Progenitor cell of endocrine pancreas (in vitro differentiated cells): ENCODE results near the gene NPHP4. TPM values are rescaled to one million over a fixed set of nuclear protein-coding genes. Genes with fewer than 3 reads are reported as not detected.

Source experiments
- DNase-seq: peaks from one replicate; pipeline ENCODE4 v3.0.0; 2021; ENCODE audit warnings: low spot score; ENCODE audit not compliant: unreplicated experiment
- H3K27ac Mint-ChIP-seq: 2 replicates; pipeline ENCODE4 v1.8.0; 2021; ENCODE audit warnings: mild to moderate bottlenecking, moderate library complexity, mixed read lengths
- H3K27me3 Mint-ChIP-seq: 2 replicates; pipeline ENCODE4 v1.8.0; 2021; ENCODE audit warnings: mixed read lengths
- H3K36me3 Mint-ChIP-seq: 2 replicates; pipeline ENCODE4 v1.8.0; 2022; ENCODE audit warnings: mixed read lengths; ENCODE audit not compliant: insufficient read depth
- H3K4me1 Mint-ChIP-seq: 2 replicates; pipeline ENCODE4 v1.8.0; 2021; ENCODE audit warnings: low read depth, mixed read lengths
- H3K4me3 Mint-ChIP-seq: 2 replicates; pipeline ENCODE4 v1.8.0; 2021; ENCODE audit warnings: low read depth, mild to moderate bottlenecking, moderate library complexity, mixed read lengths
- H3K9me3 Mint-ChIP-seq: 2 replicates; pipeline ENCODE4 v1.8.0; 2021; ENCODE audit warnings: low read depth, mixed read lengths
- total RNA-seq: library from RNA; stranded (reverse); gene quantifications from 2 replicates; pipeline ENCODE4 v1.2.1, GENCODE V29; 2021
- TF ChIP-seq, protein P1 (sequence below): fragments of 200-600 bp; sonication (generic); IDR thresholded peaks from one replicate; pipeline ENCODE4 v1.5.0; 2021; ENCODE audit warnings: antibody characterized with exemption, mild to moderate bottlenecking; ENCODE audit not compliant: unreplicated experiment

Gene NPHP4
- total RNA-seq, 1 donor from 2014 or later, result 29.9 TPM

DNA sequence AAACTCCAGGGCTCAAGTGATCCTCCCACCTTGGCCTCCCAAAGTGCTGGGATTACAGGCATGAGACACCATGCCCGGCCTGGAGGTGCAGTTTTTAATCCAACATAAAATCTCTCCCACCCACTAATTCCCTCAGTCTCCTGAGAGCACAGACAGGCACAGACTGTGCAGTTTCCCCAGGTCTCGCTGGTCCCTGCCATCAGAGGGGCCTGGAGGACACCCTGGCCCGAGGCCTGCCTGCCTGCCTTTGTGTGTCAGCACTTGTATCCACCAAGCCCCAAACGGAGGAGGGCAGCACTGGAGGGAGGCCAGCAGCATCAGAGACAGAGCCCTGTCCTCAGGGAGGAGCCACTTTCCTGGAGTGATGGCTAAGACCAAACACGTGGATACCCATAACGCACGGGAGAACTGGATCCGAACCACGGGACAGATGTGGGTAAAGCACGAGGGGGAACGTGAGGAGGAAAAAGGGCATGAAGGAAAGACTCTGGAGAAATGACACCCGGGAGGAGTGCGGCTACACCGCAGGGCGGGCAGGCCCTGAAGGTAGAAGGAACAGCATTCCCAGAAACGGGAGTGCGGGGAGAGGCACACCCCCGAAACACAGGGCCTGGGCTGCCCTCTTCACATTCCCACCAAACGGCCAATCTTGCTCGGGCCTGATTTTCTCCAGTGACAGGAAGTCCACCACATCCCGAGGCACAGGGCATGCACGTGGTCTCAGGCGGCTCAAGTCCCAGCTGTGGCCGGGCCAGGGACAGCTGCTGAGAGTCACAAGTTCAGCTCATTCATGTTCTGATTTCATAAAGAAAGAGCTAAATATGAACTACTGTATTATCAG, 29.7 kb downstream of the NPHP4 start:
- no peaks in the 10 kb centered on the region for H3K4me1 Mint-ChIP-seq
- no peak overlapping the region for H3K4me3 Mint-ChIP-seq
- DNase-seq, result no peak
- TF ChIP-seq, protein P1, sequence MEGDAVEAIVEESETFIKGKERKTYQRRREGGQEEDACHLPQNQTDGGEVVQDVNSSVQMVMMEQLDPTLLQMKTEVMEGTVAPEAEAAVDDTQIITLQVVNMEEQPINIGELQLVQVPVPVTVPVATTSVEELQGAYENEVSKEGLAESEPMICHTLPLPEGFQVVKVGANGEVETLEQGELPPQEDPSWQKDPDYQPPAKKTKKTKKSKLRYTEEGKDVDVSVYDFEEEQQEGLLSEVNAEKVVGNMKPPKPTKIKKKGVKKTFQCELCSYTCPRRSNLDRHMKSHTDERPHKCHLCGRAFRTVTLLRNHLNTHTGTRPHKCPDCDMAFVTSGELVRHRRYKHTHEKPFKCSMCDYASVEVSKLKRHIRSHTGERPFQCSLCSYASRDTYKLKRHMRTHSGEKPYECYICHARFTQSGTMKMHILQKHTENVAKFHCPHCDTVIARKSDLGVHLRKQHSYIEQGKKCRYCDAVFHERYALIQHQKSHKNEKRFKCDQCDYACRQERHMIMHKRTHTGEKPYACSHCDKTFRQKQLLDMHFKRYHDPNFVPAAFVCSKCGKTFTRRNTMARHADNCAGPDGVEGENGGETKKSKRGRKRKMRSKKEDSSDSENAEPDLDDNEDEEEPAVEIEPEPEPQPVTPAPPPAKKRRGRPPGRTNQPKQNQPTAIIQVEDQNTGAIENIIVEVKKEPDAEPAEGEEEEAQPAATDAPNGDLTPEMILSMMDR, result no peak
- H3K36me3 Mint-ChIP-seq, result peaks cover 26% of the 10 kb centered on the region
- H3K9me3 Mint-ChIP-seq, result no peaks in the 10 kb centered on the region
- H3K27me3 Mint-ChIP-seq, result no peaks in the 10 kb centered on the region
- no peak overlapping the region for H3K27ac Mint-ChIP-seq

DNA sequence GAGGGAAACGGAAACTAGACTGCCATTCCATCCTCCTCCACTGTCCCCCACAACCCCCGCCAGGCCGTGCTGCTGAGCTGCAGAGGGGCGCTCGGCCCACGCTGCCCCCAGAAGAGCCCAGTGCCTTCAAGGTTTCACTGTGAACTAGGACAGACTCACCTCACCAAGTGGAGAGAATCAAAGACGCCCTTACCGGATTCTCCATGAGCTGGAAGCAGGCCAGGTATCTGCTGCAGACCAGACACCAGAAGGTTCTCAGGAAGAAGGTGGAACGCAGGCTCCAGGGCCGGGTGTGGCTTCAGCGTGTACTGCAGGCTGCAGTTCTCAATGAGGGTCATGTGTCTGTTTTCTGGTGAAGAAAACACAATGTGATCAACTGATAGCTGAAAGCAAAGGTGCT, 30.6 kb downstream of the NPHP4 start:
- Mint-ChIP-seq H3K27ac (no peak overlapping the region), H3K27me3 (no peaks in the 10 kb centered on the region)

DNA sequence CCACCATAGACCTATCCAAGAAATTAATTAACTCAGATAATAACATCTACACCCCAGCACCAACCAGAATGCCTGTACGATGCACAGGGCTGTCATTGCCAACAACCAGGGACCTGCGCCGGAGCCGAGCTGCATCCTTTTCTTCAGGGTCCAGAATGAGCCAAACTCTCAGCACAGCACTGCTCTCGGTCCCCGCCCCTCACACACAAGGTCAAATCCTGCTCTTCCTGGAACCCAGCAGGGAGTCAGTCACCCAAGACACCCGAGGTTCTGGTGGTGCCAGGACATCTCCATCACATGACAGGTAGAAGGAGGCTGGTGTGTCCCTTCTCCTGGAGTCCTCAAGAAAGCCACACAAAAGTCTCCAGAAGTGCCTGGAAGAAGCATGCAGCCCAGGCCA, 31.9 kb downstream of the NPHP4 start:
- no peaks in the 10 kb centered on the region for H3K9me3 Mint-ChIP-seq
- H3K4me1 Mint-ChIP-seq, result no peaks in the 10 kb centered on the region
- H3K36me3 Mint-ChIP-seq, result peaks cover 22% of the 10 kb centered on the region
- TF ChIP-seq, protein P1, result no peak
- H3K27ac Mint-ChIP-seq, result no peak overlapping the region
- no peak for DNase-seq
- no peak overlapping the region for H3K4me3 Mint-ChIP-seq
- no peaks in the 10 kb centered on the region for H3K27me3 Mint-ChIP-seq

More for the DNA sequence above, 30.6 kb downstream of the NPHP4 start:
- H3K4me1 Mint-ChIP-seq, result no peaks in the 10 kb centered on the region
- H3K4me3 Mint-ChIP-seq, result no peak overlapping the region
- TF ChIP-seq, protein P1, result no peak
- no peaks in the 10 kb centered on the region for H3K9me3 Mint-ChIP-seq
- peaks cover 24% of the 10 kb centered on the region for H3K36me3 Mint-ChIP-seq
- DNase-seq, result no peak

DNA sequence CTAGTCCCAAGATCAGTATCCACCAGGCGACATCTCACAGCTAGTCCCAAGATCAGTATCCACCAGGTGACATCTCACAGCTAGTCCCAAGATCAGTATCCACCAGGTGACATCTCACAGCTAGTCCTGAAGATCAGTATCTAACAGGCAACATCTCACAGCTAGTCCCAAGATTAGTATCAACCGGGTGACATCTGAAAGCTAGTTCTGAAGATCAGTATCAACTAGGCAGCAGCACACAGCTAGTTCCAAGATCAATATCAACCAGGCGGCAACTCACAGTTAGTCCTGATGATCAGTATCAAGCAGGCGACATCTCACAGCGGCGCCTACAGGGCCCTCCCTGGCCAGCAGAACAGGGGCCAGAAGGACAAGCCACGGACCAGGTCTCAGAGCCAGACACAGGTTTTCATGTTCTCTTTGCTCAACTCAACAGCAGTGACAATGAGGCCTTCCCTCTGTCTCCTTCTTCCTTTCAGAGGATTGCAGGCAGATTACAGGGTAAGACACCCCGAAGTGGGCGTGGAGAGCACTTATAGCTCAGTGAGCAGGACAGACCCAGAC, 32.5 kb downstream of the NPHP4 start:
- DNase-seq, result no peak
- H3K4me1 Mint-ChIP-seq, result no peaks in the 10 kb centered on the region
- no peaks in the 10 kb centered on the region for H3K9me3 Mint-ChIP-seq
- no peak overlapping the region for H3K27ac Mint-ChIP-seq
- no peak overlapping the region for H3K4me3 Mint-ChIP-seq
- H3K27me3 Mint-ChIP-seq, result no peaks in the 10 kb centered on the region
- H3K36me3 Mint-ChIP-seq, result peaks cover 23% of the 10 kb centered on the region
- TF ChIP-seq, protein P1, result no peak

DNA sequence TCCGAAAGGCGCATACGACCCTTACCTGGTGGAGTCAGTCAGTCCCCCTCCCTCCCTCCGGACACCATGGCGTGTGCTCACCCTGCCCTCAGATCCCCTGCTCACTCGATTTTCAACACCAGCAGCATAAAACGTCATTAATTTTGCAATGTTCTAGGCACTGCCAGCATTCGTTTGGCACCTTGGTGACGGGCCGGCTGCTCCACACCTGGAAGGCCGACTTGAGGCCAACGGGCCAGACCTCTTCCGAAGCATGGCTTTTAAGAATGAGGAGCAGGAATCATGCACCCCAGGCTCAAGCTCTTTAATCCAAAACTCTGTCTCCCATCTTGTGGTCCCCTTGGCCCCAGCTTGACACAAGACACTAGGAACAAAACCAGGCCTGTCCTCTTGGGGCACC, 33.1 kb downstream of the NPHP4 start:
- Mint-ChIP-seq H3K27me3 (no peaks in the 10 kb centered on the region), H3K27ac (peak overlapping the region; percentile 89), H3K36me3 (peaks cover 21% of the 10 kb centered on the region), H3K9me3 (no peaks in the 10 kb centered on the region), H3K4me3 (no peak overlapping the region), H3K4me1 (no peaks in the 10 kb centered on the region)
- DNase-seq, result no peak
- TF ChIP-seq, protein P1, result no peak
